ENCODE data around the gene C1QTNF6.
"Not testable (repeated sequence)": the region's sequence is repeated elsewhere in the genome, so short reads cannot be mapped to it uniquely, and the experiment has no call there.

Gene C1QTNF6

DNA sequence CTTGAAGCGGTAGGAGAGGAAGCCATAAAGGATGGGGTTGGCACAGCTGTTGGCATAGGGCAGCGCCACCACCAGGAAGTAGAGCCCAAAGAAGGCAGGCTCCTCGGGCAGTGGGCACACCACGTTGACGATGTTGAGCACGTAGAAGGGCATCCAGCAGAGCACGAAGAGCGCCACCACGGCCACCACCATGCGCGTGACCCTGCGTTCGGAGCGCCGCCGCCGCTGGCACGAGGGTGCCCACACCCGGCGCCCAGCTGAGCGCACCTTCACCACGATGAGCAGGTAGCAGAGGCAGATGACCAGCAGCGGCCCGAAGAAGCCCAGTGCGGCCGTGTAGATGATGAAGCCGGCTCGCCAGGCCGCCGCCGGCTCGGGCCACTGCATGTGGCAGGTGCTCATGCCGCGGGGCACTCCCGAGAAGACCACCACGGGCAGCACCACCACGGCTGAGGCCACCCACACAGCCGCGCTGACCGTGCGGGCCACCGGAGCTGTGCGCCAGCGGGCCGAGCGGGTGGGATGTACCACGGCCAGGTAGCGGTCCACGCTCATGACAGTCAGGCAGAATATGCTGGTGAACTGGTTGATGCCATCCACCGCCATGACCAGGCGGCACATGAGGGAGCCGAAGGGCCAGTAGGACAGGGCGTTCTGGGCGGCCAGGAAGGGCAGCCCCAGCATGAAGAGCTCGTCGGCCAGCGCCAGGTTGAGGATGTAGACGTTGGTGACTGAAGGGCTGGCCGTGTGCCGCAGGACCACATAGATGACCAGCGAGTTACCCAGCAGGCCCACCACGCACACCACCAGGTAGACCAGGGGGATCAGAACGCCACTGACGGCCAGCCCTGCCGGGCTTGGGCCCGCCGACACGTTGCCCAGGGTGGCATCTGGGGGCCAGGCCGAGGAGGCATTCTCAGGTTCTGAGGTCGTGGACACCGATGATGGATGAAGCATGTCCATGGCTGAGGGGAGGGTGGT lies 19.1 kb upstream of the C1QTNF6 start:
- DNase-seq = no peak

DNA sequence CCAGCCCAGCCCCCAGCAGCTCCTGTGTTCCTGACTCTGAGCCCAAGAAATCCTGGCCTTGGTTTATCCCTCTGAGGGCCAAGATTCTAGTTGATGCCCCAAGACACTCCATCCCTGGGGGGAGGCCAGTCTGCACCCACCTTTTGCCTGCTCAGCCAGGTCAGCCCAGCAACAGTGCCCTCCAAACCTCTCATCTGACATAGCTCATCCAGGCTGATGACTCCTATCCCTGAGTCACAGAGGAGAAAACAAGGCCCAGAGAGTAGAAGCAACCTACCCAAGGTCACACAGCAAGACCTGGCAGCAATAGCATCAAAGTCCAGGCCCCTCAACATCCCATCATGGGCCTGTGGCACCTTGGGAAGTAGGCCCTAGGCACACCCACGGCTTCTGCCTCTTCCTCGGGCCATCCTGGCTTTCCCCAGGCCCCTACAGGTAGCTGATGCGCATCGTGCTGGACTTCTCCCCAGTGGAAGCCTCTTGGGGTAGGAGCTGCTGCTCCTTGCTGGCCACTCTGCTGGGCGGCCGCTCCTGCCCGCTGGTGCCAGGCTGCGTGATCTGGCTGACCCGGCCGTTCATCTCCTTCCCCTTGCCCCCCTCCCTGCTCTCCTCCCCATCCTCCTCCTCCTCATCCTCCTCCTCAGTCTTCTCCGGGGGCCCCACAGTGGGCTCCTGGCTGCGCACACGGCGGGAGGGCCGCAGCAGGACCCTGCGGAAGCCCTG lies 18.2 kb upstream of the C1QTNF6 start:
- DNase-seq = no peak

DNA sequence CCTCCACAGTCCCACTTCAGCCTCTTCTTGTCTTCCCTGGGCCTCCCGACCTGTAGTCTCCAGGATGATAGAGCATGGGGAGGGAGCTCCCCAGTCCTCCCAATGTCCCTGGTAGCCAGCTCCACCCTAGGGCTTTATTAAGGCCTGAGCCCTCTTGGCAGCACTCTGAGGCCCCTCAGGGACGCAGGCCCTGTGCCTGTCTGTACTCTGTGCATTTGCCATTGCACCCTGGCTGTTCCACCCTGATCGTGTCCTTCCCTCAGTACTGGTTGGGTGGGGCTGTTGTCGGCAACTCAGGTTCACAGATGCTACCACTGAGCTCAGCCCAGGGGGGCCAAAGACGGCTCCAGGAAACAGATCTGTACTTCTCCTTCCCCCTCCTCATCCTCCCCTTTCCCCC lies 17.0 kb upstream of the C1QTNF6 start:
- no peak for DNase-seq

GRCh38 chr22:37204045-37204655 lies 16.1 kb upstream of the C1QTNF6 start:
- no peak for DNase-seq

- DNase-seq = no peak
Observed at GRCh38 chr22:37203354-37204044, 15.5 kb upstream of the C1QTNF6 start.

- DNase-seq = no peak
Observed at GRCh38 chr22:37202716-37203115, 14.7 kb upstream of the C1QTNF6 start.

- DNase-seq = no peak
Observed at GRCh38 chr22:37202001-37202555, 14.0 kb upstream of the C1QTNF6 start.

- DNase-seq = not testable (repeated sequence)
Observed at GRCh38 chr22:37201443-37201820, 13.4 kb upstream of the C1QTNF6 start.

- DNase-seq = no peak
Observed at GRCh38 chr22:37199760-37200108, 11.7 kb upstream of the C1QTNF6 start.

GRCh38 chr22:37199103-37199759 lies 11.2 kb upstream of the C1QTNF6 start:
- peak; percentile 93 for DNase-seq

DNA sequence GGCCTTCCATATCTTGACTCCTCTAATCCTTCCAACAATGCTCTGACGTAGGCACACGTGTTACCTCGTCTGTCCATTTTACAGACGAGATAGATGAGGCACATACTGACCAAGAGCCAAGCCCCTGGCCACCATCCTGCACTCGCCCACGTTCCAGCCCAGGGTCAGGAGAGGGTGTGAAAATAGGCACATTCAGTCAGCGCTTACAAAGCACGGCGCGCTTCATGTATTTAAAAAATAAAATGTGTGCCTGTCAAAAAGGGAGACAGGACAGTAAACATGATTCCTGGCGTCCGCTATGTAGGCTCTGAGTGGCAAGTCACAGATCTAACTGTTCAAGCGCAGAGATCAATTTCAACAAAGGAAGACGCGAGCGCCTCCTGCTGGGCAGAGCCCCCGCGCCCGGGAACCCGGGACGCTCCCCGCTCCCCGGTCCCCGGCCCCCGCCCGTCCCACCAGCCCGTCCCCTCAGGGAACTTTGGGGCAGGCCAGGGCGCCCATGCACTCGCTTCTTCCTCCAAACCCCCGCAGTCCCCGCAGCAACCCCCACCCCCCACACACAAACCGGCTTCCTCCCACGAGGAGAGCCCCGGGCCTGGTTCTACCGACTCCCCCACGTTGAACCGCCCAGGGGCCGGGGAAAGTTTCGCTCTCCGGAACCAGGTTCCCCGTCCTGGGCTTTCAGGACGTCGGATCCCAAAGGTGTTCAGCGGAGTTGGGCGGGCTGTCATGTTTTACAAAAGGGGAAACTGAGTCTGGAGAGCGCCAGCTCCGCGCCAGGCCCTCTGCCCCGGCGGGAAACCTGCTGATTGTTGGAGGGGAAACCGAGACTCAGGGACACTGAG lies 10.4 kb upstream of the C1QTNF6 start:
- peak; percentile 10 for DNase-seq

DNA sequence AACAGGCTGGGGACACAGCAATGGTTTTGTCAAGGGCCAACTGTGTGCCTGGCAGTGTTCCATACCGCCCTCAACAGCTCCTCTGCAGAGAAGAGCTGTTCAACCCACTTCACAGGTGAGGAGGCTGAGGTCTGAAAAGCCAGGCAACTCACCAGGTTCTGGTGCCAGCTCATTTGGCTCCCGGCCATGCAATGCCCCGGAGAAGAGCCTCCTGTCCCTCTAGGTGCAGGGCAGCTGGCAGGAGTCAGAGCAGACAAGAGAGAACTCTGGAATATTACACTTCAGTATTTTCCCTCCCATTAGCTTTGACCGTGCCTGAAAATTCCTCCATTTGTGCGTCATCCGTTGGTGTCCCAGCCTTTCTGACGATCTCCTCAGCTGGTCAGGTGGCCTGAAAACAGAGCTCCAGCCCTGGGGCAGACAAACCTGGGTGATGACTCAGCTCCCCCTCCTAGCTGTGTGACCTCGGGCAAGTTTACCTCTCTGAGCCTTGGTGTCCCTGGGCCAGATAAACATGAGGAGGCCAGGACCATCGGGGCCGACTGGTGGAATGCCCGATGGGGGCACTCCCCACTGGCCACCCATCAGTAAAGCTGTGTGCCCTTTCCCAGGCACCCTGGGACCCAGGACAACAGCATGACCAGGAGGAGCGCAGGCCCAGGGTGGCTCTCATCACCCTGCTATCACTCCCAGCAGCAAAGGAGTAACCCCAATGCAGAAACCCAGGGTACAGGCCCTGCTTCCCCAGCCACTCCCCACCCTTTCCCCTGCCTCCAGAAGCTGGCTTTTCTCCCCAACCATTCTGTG lies 9.6 kb upstream of the C1QTNF6 start:
- DNase-seq = no peak

- DNase-seq = no peak
Observed at GRCh38 chr22:37196539-37197450, 8.7 kb upstream of the C1QTNF6 start.

- no peak for DNase-seq
Observed at GRCh38 chr22:37195921-37196320, 7.9 kb upstream of the C1QTNF6 start.

GRCh38 chr22:37194750-37195149 lies 6.7 kb upstream of the C1QTNF6 start:
- no peak for DNase-seq

GRCh38 chr22:37193629-37194191 lies 5.7 kb upstream of the C1QTNF6 start:
- no peak for DNase-seq

- no peak for DNase-seq
Observed at GRCh38 chr22:37192741-37193140, 4.7 kb upstream of the C1QTNF6 start.

GRCh38 chr22:37192204-37192603 lies 4.2 kb upstream of the C1QTNF6 start:
- no peak for DNase-seq

DNA sequence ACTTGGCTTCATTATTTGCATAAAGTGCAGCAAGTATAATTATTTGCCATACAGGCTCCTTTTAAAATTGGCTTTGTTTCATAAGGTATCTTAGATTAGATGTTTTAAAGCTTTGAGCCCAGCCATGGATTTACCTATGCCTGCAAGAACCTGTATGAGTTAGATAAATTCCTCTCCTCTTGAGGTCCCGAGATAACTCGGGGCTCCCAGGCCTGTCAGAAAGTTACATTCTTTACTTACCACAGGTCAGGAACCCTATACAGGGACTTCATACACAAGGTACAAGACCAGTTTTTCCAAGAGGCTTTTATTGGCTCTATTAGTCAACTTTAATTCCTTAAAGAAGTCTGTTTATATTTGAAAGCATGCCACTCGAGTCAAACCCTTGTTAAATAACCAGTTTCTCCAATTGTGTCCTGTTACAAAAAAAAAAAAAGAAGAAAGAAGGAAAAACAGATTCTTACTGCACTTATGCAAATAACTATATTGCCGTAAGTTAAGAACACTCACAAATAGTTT lies 2.3 kb upstream of the C1QTNF6 start:
- no peak for DNase-seq
